Parathyroid adenoma (tissue), 2 donors: ENCODE data around the gene DMD.
"Not testable (repeated sequence)": the region's sequence is repeated elsewhere in the genome, so short reads cannot be mapped to it uniquely, and the experiment has no call there.

Source experiments
- H2AFZ ChIP-seq: fragments of 300-600 bp; sonication (generic); one replicate; pipeline ENCODE4 v1.7.0; 2017; ENCODE audit warnings: antibody characterized with exemption, mild to moderate bottlenecking
- H3K27ac ChIP-seq: fragments of 300-600 bp; sonication (generic); one replicate; pipeline ENCODE4 v1.7.0; 2017
- H3K27me3 ChIP-seq: fragments of 300-600 bp; sonication (generic); one replicate; pipeline ENCODE4 v1.7.0; 2017; ENCODE audit warnings: low read length; ENCODE audit not compliant: control insufficient read depth, insufficient read depth
- H3K36me3 ChIP-seq: fragments of 300-600 bp; sonication (generic); one replicate; pipeline ENCODE4 v1.7.0; 2017; ENCODE audit warnings: low read length; ENCODE audit not compliant: control insufficient read depth, insufficient read depth
- H3K4me1 ChIP-seq: fragments of 300-600 bp; sonication (generic); one replicate; pipeline ENCODE4 v1.7.0; 2017; ENCODE audit warnings: control low read depth
- H3K4me2 ChIP-seq: fragments of 300-600 bp; sonication (generic); one replicate; pipeline ENCODE4 v1.7.0; 2017; ENCODE audit warnings: low read length
- H3K4me3 ChIP-seq: fragments of 300-600 bp; sonication (generic); one replicate; pipeline ENCODE4 v1.7.0; 2017; ENCODE audit warnings: low read depth, low read length
- H3K79me2 ChIP-seq: fragments of 300-600 bp; sonication (generic); one replicate; pipeline ENCODE4 v1.7.0; 2017; ENCODE audit warnings: control low read depth
- H3K9ac ChIP-seq: fragments of 300-600 bp; sonication (generic); one replicate; pipeline ENCODE4 v1.7.0; 2017; ENCODE audit warnings: mild to moderate bottlenecking
- H3K9me3 ChIP-seq: fragments of 300-600 bp; sonication (generic); one replicate; pipeline ENCODE4 v1.7.0; 2017; ENCODE audit warnings: low read length; ENCODE audit not compliant: control insufficient read depth
- CTCF ChIP-seq: fragments of 300-600 bp; sonication (generic); IDR thresholded peaks from one replicate; pipeline ENCODE4 v1.7.0; 2017; ENCODE audit warnings: antibody characterized with exemption, mild to moderate bottlenecking
- donor health status: primary hyperparathyroidism.

DMD gene

DNA sequence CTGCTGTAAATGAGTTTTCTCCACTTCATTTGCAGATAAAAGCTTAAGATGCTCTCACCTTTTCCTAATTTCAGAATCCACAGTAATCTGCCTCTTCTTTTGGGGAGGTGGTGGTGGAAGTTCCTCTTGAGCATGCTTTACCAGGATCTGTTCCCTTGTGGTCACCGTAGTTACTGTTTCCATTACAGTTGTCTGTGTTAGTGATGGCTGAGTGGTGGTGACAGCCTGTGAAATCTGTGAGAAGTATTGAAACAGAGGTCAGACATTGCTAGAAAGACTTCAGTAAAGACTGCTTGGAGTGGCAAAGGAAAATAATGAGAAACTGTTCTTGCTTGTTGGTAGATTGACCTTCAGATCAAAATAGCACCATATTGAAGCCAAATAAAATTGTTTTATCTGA is 666.2 kb downstream of the DMD start:
- Histone ChIP-seq H3K27ac (no peak overlapping the region), H3K4me3 (no peak overlapping the region), H3K27me3 (no peaks in the 10 kb centered on the region), H3K4me2 (no peak overlapping the region), H2AFZ (no peak overlapping the region), H3K9ac (no peak overlapping the region), H3K4me1 (no peaks in the 10 kb centered on the region), H3K79me2 (no peaks in the 10 kb centered on the region), H3K9me3 (no peaks in the 10 kb centered on the region), H3K36me3 (no peaks in the 10 kb centered on the region)
- TF ChIP-seq CTCF = no peak

- Histone ChIP-seq H3K27me3 (no peaks in the 10 kb centered on the region), H3K9ac (no peak overlapping the region), H3K4me2 (no peak overlapping the region)
Measured at GRCh38 chrX:32538554-32538953, 672.8 kb downstream of the DMD start.

GRCh38 chrX:32533848-32534247 is 677.5 kb downstream of the DMD start:
- Histone ChIP-seq H2AFZ (no peak overlapping the region), H3K36me3 (no peaks in the 10 kb centered on the region), H3K9me3 (no peaks in the 10 kb centered on the region), H3K79me2 (no peaks in the 10 kb centered on the region), H3K4me1 (no peaks in the 10 kb centered on the region), H3K9ac (no peak overlapping the region), H3K27me3 (no peaks in the 10 kb centered on the region), H3K4me2 (no peak overlapping the region), H3K27ac (no peak overlapping the region), H3K4me3 (no peak overlapping the region)
- no peak for TF ChIP-seq CTCF

More at GRCh38 chrX:32538554-32538953, 672.8 kb downstream of the DMD start:
- no peaks in the 10 kb centered on the region for H3K79me2 ChIP-seq
- TF ChIP-seq CTCF = no peak
- no peaks in the 10 kb centered on the region for H3K4me1 ChIP-seq
- no peaks in the 10 kb centered on the region for H3K36me3 ChIP-seq
- no peak overlapping the region for H3K27ac ChIP-seq
- H2AFZ ChIP-seq = no peak overlapping the region
- H3K4me3 ChIP-seq = no peak overlapping the region
- H3K9me3 ChIP-seq = no peaks in the 10 kb centered on the region

DNA sequence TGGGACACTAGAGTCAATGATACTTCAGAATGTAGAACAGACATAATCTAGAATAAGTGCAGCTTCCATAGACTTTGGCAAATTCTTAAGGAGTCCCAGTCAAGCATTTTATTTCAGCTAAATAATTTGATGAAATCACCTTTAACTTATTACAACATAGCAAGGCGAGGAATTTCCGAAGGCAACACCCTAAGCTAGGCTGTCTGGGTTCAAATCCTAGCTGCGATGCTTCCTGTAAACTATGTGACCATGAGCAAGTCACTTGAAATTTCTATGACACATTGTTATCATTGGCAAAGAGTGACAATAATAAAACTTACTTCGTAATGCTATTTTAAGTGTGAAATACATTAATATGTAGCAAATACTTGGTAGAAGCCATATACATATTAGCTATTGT is 679.1 kb downstream of the DMD start:
- H3K9ac ChIP-seq = no peak overlapping the region
- no peak for TF ChIP-seq CTCF
- no peaks in the 10 kb centered on the region for H3K79me2 ChIP-seq
- H3K4me2 ChIP-seq = no peak overlapping the region
- no peak overlapping the region for H3K27ac ChIP-seq
- no peaks in the 10 kb centered on the region for H3K36me3 ChIP-seq
- H3K4me3 ChIP-seq = no peak overlapping the region
- no peaks in the 10 kb centered on the region for H3K4me1 ChIP-seq
- no peak overlapping the region for H2AFZ ChIP-seq
- H3K9me3 ChIP-seq = no peaks in the 10 kb centered on the region
- no peaks in the 10 kb centered on the region for H3K27me3 ChIP-seq

DNA sequence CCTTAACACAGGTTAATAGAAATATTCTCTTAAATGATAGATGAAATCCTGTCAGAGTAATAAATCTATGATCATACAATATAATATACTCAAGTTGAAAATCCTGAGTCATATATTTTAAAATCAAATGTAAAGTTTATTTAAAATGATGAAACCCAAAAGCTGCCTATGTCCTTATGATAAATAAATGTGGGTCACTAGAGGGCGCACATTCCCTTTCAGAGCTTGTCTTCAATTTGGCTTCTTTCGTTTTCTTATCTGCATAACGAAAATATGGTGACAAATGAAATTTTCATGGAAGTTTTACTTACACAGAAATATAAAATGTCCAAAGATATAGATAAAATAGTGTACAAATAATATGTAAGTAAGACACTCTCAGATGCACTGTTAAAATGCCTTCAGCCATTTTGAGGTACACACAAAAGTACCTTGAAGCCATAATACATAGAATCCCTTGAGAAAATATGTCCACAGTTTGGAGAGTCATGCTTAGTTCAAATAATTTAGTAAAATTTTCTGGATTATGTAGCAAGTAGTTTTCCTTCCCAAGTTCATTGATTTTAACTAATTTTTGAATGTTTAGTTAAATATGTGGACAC is 680.4 kb downstream of the DMD start:
- Histone ChIP-seq H3K9me3 (no peaks in the 10 kb centered on the region), H3K9ac (no peak overlapping the region), H2AFZ (peak overlapping the region; percentile 11), H3K36me3 (no peaks in the 10 kb centered on the region), H3K27me3 (no peaks in the 10 kb centered on the region), H3K27ac (no peak overlapping the region), H3K79me2 (no peaks in the 10 kb centered on the region), H3K4me2 (peak overlapping the region; percentile 58), H3K4me1 (no peaks in the 10 kb centered on the region), H3K4me3 (peak overlapping the region; percentile 46)
- peak; percentile 37 for TF ChIP-seq CTCF

DNA sequence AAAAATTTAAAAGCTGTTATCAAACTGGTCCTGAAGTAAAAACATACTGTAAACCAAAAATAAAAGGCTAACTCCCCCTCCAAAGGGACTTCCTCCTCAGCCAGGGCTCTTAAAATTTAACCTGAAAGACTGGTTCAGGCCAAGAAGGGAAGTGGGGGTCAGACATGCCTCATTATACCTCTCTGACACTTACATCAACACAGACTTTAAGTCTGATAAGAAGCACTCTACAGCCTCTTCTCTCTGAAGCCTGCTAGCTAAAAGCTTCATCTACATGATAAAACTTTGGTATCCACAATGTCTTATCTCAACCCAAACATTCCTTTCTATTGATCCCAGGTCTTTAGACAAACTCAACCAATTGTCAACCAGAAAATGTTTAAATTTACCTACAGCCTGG is 682.9 kb downstream of the DMD start:
- not testable (repeated sequence) for H3K9ac ChIP-seq, H3K36me3 ChIP-seq, H3K9me3 ChIP-seq, H3K4me3 ChIP-seq, H3K27ac ChIP-seq, H2AFZ ChIP-seq, H3K27me3 ChIP-seq, H3K4me1 ChIP-seq, H3K4me2 ChIP-seq, H3K79me2 ChIP-seq
